Measurements from ENCODE around the gene FBXO5.
"Not testable (repeated sequence)": the region's sequence is repeated elsewhere in the genome, so short reads cannot be mapped to it uniquely, and the experiment has no call there.

Gene FBXO5

DNA sequence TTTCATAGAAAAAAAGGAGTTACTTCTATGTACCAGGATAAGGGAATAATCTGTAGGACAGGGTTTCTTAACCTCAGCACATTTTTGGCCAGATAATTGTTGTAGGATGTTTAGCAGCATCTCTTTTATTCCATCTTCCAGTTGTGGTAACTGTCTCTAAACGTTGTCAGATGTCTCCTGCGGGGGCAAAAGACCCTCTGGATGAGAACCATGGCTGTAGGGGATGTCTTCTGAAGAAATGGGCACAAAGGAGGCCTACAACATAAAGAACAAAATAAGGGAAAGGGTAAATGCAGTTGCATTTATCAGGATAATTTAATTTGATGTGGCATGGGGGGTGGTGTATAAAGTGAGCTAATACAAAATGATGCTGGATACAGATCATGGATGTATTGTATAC, 4.1 kb upstream of the FBXO5 start:
- no peak for DNase-seq

DNA sequence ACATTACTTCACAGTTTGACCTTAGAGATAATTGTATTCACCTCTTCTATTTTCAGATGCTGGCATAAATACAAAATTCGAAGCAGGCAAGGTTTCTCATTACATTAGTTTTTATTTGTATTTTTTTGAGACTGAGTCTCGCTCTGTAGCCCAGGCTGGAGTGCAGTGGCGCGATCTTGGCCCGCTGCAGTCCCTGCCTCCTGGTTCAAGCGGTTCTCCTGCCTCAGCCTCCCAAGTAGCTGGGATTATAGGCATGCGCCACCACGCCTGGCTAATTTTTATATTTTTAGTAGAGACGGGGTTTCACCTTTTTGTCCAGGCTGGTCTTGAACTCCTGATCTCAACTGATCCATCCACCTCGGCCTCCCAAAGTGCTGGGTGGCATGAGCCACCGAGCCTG, 2.5 kb upstream of the FBXO5 start:
- DNase-seq: not testable (repeated sequence)

DNA sequence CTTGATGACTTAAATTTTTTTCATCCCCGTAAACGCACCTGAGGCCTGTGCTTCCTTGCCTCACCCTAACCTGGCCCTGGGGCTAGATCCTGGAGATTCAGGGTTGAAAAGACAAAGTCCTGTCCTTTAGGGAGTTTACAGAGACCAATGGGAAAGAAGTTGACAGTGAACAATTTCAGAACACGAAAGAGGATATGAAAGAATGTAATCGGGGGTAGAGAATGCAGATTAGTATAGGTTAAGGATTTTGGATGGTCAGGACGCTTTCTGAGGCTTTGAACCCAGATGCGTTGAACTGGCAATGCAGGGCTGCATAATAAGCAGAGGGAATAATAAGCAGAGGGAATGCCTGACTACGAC, 1.7 kb upstream of the FBXO5 start:
- DNase-seq: no peak

GRCh38 chr6:152983637-152984512, 1.0 kb upstream of the FBXO5 start:
- peak; percentile 86 for DNase-seq

GRCh38 chr6:152981989-152982903, 595 bp downstream of the FBXO5 start:
- DNase-seq: no peak

DNA sequence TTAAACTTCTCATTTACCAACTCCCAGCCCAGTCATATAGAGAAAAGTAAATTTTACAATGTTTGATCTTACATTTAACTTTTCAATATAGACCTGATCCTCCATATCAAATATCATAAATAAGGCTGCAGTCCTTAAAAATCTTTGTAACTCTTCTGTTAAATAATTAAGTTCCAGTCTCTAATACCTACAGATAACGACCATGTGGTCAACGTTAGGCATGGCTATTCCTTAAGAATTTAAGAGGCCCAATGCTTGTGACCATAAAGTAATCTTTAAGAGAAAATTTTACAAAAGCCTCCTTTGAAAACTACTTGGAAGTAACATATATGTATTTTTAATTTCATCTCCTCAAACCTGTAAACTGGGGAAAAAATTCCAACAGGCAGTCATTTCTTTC, 1.6 kb downstream of the FBXO5 start:
- DNase-seq: no peak

- DNase-seq: no peak
These were observed 2.2 kb downstream of the FBXO5 start for GRCh38 chr6:152980656-152981055.

GRCh38 chr6:152979116-152979515, 3.7 kb downstream of the FBXO5 start:
- DNase-seq: no peak

- DNase-seq: no peak
These were observed 4.8 kb downstream of the FBXO5 start for GRCh38 chr6:152978058-152978457.

DNA sequence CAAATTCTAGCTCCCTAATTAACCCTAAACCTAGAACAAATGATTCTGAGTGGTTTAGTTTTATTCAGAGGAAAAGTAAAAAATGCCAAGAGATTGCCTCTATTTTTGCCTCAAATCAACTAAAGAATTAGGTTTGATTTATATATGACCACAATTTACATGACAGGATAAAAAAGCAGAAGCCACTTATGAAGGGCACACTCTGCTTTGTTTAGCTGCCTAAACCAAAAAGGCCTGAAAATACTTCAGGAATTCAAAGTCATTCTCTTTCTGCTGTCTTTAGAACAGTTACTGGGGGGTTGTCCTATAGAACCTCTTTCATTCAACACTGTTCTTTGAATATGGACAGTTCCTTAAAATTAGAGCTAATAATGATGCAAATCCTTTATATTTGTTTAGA, 5.3 kb downstream of the FBXO5 start:
- no peak for DNase-seq

DNA sequence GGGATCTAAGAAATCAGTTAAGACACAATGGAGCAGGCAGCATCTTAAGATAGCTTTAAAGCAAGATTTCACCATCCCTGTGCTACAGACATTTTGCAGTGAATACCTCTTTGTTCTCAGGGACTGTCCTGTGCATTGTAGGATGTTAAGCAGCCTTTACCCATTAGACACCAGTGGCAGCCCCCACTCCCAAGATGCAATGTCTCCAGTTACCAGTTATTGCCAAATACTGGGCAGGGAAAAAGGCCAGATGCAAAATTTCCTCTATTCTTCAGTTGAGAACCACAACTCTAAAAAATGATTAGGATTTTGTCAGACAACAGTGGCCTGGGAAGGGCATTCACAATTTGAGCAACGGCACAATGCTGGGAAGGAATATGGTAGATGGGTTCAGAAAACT, 6.1 kb downstream of the FBXO5 start:
- no peak for DNase-seq

- no peak for DNase-seq
These were observed 7.5 kb downstream of the FBXO5 start for GRCh38 chr6:152975204-152975915.

- DNase-seq: no peak
These were observed 8.9 kb downstream of the FBXO5 start for GRCh38 chr6:152973916-152974315.

GRCh38 chr6:152969688-152970418, 13.0 kb downstream of the FBXO5 start:
- DNase-seq: no peak

DNA sequence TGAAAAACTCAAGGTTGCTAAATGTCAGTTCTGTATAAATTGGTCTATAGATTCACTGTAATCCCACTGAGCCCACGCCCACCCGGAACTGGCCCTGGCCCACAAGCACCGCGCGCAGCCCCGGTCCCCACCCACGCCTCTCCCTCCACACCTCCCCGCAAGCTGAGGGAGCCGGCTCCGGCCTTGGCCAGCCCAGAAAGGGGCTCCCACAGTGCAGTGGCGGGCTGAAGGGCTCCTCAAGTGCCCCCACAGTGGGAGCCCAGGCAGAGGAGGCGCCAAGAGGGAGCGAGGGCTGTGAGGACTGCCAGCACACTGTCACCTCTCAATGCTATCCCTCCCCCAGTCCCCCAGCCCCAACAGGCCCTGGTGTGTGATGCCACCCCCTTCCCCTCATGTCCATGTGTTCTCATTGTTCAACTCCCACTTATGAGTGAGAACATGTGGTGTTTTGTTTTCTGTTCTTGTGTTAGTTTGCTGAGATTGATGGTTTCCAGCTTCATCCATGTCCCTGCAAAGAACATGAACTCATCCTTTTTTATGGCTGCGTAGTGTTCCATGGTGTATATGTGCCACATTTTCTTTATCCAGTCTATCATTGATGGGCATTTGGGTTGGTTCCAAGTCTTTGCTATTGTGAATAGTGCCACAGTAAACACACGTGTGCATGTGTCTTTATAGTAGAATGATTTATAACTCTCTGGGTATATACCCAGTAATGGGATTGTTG, 16.5 kb downstream of the FBXO5 start:
- not testable (repeated sequence) for DNase-seq

GRCh38 chr6:152959333-152959732, 23.5 kb downstream of the FBXO5 start:
- no peak for DNase-seq

- no peak for DNase-seq
These were observed 25.0 kb downstream of the FBXO5 start for GRCh38 chr6:152957796-152958195.

DNA sequence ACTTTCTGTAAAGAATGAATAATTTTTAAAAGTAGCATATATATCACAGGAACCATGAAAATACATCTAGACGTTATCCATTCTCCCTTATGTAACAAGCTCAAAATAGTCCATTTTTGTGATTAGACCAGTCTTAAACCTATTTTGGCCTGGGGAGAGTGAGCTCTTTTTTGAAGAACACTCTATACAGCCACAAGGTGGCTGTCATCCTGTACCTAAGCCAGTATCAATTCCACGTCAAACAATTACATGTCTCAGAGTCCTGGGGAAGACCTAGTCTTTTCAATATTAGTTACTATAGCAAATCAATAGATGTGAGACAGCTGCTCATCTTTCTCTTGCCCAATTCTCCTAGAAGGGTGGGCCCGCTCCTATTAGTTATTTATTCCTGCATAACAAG, 28.4 kb downstream of the FBXO5 start:
- DNase-seq: no peak

- no peak for DNase-seq
These were observed 29.9 kb downstream of the FBXO5 start for GRCh38 chr6:152952866-152953509.

GRCh38 chr6:152952045-152952444, 30.8 kb downstream of the FBXO5 start:
- DNase-seq: no peak

DNA sequence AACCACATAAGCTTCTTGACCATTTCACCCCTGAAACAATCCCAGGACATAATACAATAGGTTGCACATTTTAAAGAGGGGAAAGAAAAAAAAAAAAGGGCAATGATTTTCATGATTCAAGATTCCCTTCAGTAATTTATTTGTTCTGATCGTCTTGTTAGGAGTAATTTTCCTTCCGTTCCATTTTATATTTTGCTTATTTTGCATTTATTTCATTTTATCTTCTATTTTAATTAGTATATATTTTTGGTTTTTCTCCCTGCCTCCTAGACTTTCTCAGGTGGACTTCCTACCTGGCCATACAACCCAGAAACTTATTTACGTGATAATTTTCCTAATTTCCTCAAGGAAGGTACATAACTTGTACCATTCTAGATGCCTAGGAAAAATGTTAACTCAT, 32.6 kb downstream of the FBXO5 start:
- no peak for DNase-seq

All from activated CD4-positive, alpha-beta T cell treated with anti-CD3 and anti-CD28 coated beads for 1 hour (primary cell).